ENCODE results near the gene CYP27B1.
A peak's percentile ranks its signal among the peaks of the same experiment; 100 is the strongest.

CYP27B1 gene

GRCh38 chr12:57765003-57765697 is 1.7 kb downstream of the CYP27B1 start:
- no peak for DNase-seq

- DNase-seq = no peak
Observed at GRCh38 chr12:57764662-57765002, 2.2 kb downstream of the CYP27B1 start.

GRCh38 chr12:57763881-57764661 is 2.8 kb downstream of the CYP27B1 start:
- DNase-seq = no peak

DNA sequence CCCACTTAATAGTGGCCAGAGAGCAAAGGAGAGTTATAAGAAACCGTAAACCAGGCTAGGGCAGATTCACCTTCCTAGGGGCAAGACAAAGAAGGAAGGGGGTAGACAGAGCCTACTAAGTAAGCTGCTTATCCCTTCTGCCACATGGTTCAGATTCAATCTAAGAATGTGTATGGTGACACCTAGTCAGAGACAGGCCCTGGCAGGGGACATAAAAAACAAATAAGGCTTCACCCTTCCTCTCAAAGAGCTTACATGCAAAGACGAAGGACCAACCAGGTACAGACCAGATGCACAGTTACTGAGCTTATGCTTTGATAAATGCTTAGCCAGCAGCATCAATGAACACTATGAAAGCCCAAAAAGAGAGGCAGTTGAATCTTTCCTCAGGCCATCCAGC is 4.4 kb downstream of the CYP27B1 start:
- no peak for DNase-seq

GRCh38 chr12:57761391-57761998 is 5.4 kb downstream of the CYP27B1 start:
- no peak for DNase-seq

- DNase-seq = no peak
Observed at GRCh38 chr12:57760347-57760982, 6.4 kb downstream of the CYP27B1 start.

- DNase-seq = no peak
Observed at GRCh38 chr12:57759360-57759980, 7.4 kb downstream of the CYP27B1 start.

DNA sequence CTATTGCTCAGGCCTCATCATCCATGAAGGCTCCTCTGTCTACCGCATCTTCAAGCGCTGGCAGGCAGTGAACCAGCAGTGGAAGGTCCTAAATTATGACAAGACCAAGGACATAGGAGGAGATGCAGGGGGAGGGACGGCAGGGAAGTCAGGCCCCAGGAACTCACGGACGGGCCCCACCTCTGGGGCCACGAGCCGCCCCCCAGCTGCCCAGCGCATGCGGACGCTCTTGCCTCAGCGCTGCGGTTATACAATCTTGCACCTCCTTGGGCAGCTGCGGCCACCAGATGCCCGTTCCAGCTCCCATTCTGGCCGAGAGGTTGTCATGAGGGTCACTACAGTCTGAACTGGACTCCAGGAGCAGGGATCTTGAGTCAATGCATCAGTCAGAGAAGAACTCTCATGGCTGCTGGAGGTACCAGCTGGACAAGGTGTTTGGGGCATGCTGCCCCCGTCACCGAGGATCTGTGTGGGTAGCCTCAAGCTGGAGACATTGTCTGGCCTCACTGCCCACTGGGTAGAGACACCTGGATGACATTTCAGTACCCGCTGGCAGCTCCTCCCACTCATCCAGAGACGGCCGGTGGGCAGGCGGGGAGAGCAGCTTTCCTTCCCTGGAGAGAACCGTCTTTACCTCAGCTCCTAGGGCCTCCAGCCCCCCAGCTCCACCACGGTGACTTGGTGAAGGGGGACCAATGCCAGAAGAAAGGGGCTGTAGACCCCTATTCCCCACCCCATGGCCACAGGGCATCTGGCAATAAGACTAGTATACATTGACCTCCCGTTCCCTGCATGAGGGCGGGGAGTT is 8.1 kb downstream of the CYP27B1 start:
- no peak for DNase-seq

DNA sequence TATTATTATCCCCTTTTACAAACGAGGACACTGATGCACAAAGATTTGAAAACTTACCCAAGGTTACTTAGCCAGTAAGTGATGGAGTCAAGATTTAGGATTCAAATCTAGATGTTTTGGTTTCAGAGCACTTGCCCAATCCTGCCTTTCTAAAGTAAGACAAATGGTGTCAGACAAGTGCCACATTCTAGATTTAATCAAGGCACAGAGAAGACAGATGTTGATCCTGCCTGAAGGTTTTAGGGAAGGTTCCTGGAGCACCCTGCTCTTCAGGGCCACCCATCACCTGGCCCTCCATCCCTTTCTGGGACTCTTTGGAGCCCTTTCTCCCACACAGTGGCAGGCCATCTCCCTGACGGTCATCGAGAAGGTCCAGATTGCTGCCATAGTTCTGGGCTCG is 9.1 kb downstream of the CYP27B1 start:
- DNase-seq = no peak

GRCh38 chr12:57756406-57757341 is 10.2 kb downstream of the CYP27B1 start:
- DNase-seq = no peak

DNA sequence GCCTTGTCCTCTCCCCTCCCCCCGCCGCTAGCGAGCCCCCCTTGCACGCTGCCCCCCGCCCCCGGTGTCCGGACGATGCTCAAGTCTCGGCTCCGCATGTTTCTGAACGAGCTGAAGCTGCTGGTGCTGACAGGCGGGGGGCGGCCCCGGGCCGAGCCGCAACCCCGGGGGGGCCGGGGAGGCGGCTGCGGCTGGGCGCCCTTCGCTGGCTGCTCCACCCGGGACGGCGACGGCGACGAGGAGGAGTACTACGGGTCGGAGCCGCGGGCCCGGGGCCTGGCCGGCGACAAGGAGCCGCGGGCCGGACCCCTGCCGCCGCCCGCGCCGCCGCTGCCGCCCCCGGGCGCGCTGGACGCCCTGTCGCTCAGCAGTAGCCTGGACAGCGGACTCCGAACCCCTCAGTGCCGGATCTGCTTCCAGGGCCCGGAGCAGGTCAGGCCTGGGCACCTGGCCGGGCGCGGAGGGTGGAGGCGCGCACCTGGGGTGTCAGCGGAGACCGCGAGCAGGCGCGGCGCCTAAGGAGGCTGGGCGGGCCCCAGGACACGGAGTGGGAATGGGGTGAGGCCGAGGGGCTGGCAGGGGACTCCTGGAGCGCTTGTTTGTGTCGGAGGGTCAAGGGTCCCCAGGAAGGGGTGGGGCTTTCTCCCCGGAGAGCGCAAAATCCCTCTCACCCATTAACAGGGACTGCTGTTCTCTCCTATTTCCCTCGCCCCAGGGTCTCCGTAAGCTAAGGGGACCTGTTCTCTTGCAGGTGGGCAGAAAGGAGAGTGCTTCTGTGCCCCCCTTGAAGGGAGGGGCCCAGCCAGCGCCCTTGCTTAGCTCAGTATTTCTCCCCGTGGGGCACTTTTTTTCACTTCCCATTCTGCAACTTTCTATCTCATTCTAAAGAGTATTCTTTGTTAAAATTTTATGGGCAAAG is 11.2 kb downstream of the CYP27B1 start:
- no peak for DNase-seq

DNA sequence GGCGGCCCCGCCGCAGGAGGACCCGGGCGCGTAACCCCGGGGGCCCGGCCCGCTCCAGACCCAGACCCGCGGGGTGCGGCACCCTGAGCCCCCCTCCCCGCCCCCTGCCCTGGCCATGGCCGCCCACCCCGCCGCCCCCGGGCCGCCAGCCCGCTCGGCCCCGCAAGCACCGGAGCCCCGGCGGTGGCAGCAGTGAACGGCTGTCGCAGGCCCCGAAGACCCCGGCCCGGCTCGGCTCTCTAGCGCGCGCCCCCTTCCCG is 11.8 kb downstream of the CYP27B1 start:
- DNase-seq = no peak

DNA sequence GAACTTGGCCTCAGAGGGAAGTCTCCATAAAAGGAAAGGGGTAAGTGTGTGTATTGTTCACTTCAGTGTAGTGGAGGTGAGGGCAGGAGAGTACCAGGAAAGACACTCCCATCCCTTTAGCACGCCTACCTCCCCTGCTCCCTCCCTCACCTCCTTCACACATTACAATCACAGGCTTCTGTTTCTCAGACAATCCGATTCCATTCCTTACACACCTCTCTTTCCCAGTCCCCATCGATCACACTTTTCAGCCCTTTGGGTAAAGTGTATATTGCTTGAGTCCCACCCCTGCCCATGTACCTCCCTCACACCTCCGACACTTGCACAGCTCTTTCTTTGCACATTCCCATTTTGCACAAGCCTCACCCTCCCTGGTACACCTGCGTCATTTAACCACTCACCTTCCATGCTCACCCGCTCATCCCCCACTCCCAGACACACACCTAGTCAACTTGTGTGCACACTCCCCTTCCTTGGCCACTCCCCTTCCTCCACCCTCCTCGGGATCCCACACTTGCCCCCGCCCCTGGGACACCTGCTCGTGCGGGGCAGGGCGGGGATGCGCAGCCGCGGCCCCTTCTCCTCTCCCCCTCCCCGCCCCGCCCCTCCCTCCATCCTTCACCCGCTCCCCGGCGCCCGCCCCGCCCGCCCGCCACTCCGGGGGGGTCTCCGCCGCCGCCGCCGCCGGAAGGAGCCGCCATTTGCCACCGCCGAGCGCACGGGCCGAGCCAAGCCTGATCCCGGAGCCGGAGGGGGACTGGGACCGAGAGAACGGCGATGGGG is 12.3 kb downstream of the CYP27B1 start, which contains the start of gene MARCHF9:
TSS of gene MARCHF9 (plus strand) at position 693 of the 783 bp plus-strand sequence. CDS start 426 bp downstream, outside the sequence.
- DNase-seq = peak; percentile 63

GRCh38 chr12:57753756-57754337 is 13.0 kb downstream of the CYP27B1 start:
- DNase-seq = no peak

- no peak for DNase-seq
Observed at GRCh38 chr12:57752668-57753000, 14.2 kb downstream of the CYP27B1 start.

GRCh38 chr12:57751788-57752667 is 14.8 kb downstream of the CYP27B1 start, which contains the start of gene CDK4:
CDK4 (minus strand) TSS chr12:57752310; CDS start chr12:57751717, 593 bp downstream.
- DNase-seq = peak; percentile 100

- no peak for DNase-seq
Observed at GRCh38 chr12:57751432-57751787, 15.5 kb downstream of the CYP27B1 start.
